Stimulated activated CD4-positive, alpha-beta T cell treated with anti-CD3 and anti-CD28 coated beads, Interleukin-2, amount 100 ng/mL, for 4 hours (primary cell): ENCODE results near the gene THSD4.

Experiments
- DNase-seq: peaks from one replicate; pipeline ENCODE4 v3.0.0-alpha.2; 2020; ENCODE audit warnings: low read depth

Gene THSD4

DNA sequence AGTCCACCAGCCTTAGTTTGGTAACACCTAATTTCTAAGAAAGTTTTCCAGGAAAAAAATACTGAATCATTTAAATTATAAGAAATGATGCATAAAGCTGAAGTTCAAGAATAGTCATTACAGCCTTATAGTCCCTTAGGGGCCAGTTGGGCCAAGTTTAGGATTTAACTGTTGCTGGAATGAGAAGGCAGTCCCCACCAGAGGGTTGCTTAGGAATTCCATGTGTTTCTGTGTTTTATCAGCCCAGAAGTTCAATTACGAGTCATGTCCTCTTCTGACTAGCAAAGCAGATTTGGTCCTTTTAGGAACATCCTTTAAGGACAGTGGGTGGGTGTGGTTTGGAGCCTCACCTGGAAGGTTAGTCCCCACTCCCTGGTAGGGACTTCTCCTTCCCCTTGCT is 638.1 kb downstream of the THSD4 start:
- DNase-seq = no peak

DNA sequence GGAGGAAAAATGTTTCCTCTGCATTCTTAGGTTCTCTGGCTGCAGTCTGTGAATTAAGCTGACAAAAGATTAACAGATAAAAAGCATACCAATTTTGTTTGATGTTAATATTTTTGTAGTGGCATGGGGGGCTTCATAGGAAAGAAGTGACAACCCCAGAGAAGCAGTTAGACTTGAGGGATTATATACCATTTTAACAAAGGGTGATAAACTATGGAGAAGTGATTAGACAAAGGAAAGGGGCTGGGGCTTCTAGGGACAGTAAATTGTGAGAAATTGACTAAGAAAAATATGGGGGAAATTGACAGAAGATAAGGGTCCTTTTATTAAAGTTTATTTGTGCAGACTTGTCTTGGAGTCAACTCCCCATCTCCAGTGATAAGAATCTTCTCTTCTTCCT is 639.4 kb downstream of the THSD4 start:
- no peak for DNase-seq

DNA sequence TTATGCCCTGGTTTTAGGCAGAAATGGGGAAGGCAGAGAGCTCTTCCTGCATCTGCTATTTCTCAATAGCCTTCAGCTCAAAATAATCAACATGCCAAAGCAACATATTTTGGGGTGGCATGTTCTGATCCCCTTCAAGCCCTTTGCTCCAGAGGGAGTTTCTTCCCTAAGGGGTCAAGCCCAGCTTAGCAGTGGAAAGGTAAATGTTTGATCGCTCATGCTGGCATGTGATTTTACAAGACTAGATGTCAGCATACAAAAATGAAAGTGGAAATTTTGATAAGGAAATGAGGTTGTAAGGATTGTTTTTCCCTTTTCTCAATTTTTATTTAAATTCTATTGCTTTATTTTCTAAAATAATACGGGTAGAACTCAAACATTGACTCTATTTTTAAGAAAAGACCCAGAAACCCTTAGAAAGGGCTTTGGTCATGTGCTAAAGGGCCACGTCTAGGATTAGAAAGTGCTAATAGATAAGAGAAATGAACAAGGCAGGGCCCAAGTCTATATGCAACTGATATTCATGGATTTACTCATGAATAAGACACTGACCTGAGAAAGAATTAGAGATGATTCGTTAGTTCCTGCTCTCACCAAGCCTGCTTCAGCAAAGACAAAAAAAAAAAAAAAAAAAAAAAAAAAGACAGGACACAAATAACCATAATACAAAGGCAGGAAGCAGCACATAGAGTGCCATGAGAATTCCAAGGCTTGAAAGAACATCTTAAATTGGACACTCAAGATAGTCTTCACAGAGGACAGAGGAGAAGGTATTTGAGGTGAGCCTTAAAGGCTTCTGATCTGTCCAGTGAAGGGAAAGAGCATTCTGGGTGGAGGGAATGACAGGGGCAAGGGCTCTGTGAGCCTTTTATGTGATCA is 640.1 kb downstream of the THSD4 start:
- no peak for DNase-seq

DNA sequence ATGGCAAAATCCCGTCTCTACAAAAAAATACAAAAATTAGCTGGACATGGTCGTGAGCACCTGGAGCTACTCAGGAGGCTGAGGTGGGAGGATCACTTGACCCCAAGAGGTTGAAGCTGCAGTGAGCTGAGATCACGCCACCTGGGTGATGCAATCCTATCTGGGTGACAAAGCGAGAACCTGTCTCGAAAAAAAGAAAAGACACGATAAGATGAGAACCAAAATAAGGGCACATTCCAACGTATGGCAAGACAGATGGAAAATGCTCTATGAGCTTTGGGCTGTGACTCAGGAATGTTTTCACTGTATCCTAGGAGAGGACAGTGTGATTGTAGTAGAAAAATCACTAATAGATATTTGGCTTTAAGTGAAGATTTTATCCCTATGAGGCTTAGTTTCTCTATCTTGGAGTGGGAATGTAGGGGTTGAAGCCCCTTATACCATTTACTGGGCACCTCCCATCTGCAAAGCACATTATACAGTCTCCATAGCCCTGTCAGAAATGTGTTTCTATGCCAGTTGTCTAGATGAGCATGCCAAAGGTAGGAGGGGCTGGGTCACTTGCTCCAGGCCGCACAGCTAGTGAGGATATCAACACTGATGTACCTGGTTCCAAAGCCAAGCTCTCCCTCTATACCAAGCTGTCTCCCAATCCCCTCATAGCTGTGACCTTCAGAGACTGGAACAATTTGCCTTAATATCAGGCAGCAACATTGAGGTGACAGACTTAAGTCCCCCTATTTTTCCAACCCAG is 641.5 kb downstream of the THSD4 start:
- no peak for DNase-seq

DNA sequence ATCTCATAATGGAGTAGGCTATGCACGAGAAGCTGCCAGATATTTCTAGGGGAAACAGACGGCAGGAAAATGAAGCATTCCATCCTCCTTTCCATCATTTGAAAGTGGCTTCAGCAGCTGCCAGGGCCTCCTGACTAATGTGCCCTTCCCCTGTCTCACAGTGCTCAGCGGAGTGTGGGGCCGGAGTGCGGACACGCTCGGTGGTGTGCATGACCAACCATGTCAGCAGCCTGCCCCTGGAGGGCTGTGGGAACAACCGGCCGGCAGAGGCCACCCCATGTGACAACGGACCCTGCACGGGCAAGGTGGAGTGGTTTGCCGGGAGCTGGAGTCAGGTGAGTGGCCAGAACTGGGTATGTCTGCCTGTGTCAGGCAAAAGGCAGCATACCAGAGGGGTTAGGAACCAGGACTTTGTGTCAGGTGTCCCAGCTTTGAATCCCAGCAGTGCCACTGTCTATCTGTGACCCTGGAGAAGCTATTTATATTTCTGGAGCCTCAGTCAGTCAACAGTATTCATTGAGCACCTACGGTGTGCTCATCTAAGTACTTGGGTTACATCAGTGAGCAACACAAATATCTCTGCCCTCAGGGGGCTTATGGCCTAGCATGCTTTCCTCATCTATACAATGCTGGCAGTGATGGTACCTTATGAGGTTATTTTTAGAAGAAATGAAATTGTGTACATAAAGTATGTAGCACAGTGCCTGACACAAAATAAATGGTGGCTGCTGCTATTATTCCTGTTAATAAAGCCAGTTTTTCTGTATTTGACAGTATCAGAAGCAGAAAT is 642.7 kb downstream of the THSD4 start:
- no peak for DNase-seq

DNA sequence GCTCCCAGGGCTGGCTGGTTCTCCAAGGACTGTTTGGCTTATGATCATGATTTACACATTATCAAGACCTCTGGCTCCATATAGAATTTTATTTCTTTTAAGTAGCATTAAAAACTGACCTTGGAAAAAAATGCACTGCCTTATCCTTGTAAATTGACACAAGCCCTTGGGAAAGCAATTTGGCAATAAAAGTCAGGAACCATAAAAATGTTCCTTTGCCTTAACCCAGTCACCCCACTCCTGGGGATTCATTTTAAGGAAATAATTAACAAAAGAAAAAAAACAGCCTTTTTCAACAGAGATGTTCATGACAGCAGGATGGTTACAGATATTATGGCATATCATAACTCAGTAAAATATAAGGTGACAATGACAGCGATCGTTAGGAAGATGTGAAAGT is 643.4 kb downstream of the THSD4 start:
- DNase-seq = no peak

DNA sequence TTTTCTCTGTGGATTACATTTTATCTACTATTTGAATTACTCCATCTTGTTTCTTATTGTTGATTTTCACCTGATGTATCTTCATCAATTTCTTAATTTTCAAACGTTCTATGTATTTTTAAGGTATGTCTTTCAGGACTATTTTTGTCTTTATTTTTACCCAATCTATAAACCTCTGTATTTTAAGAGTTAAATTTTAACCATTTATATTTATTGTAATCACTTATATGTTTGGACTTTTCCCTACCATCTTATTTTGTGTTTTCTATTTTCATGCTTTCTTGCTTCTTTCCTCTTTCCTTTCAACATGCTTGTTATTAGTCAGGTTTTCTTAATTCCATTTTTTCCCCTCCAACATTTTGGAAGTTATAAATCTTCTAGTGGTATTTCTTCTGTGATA is 645.6 kb downstream of the THSD4 start:
- DNase-seq = no peak

DNA sequence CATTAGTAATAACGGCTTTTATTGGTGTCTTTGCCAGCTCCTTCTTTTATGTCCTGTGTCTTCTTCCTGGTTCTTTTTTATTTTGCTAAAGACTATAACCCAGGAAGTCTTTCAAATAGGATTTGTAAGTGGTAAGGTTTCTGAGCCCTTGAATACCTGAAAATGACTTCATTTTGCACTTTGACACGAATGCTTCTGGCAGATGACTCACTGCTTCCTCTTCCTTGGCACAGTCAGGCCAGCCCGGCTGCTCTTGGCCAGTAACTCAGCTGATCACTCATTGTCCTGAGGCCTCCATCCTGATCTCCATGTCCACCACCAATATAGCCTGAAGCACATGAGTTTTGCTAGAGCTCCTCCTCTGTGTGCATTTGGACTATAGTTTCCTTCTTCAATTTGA is 646.4 kb downstream of the THSD4 start:
- no peak for DNase-seq

DNA sequence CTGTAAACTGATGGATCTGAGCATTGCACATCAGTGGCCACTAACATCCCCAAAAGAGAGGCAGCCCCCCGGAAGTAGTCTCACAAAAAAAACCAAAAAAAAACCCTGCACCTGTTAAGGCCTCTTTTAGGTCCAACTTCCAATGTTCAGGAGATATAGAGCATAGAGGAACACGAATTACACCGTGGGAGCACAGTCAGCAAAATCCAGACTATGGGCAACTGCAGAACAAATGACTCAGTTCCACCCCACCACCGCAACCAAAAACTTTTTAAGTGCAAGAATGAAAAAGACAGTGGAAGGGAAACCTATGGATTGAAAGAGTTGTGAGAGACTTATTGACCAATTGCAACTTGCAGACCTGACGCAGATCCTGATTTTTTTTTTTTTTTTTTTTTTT is 652.9 kb downstream of the THSD4 start:
- no peak for DNase-seq

DNA sequence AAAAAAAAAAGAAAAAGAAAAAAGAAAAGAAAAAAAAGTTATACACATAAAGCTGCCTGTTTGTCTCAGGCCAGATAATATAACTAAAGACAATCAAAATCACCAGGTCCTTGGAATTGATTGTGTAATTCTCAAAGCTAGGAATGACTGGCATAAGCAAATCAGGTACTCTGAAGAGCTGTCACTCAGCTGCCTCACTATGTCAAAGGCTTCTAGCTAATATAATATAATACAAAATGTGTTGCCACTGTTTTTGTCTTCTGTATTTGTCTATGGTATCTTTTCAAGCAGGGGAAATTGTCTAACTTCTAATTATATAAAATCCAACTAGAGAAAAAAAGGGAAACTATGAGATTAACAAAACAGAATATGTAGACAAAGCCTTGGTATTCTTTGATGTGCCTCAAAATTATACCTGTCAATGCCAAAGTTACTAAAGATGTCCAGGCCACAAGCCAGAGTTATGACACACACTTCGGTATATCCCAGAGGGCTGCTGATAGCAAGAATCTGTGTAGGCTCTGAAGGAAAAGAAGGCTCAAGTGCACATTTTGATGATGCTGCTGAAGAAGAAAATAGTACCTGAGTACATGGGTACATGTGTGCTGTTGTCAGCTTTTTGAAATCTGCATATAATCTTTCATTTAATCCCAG is 658.1 kb downstream of the THSD4 start:
- DNase-seq = no peak

DNA sequence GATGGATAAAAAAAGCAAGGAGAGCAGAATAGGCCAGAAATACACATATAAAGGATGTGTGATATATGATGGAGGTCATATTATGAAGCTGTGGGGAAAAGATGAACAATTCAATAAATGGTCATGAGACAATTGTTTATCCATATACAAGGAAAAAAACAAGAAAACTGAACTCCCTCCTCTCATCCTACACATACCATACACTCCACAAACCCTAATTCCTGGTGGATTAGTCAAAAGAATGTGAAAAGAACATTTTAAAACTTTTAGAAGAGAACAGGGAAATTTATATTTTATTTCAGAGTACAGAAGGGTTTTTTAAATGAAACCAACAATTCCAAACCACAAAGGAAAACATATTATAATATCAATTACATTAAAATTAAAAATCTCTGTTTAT is 660.6 kb downstream of the THSD4 start:
- DNase-seq = no peak

DNA sequence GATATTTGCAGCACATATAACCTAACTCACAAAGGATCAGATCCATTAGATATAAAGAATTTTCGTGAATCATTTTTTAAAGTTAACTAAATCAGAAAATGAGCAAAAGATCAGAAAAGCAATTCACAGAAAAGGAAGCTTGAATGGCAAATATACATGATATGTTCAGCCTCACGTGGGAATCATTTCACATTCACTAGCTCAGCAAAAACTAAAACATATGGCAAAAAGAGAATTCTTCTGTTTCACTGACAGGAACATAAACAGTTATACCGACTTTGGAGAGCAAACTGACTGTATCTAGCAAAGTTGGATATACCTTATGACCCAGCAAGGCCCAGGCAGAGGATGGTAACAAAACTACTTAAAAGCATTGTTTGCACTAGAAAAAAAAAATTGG is 661.0 kb downstream of the THSD4 start:
- no peak for DNase-seq

DNA sequence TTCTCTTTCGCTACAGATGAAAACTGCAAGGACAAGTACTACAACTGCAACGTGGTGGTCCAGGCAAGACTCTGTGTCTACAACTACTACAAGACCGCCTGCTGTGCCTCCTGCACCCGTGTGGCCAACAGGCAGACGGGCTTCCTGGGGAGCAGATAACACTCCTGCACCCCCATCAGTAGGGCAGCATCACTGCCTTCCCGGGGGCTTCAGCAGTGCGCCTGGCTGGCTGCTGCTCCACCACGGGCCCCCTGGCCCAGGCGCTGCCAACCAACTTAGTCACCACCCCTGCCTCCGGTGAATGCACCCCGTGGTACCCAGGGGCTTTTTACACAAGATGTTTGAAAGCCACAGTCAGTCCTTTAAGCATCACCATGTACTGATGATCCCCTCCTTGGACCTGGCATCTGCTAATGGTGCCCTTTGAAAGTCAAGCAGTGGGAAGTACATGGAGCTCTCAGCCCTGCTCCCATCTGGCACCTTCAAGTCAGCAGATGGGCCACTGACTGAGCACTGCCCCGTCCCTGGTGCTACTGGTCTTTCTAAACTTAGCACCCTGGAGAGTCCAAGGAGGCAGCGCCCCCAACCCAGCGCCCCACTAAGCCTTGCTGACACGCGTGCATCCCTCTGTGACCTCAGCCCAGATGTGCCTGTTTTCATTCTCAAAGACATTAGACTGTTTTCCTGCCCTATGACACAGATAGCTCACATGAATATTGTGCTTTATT is 662.1 kb downstream of the THSD4 start:
- no peak for DNase-seq

DNA sequence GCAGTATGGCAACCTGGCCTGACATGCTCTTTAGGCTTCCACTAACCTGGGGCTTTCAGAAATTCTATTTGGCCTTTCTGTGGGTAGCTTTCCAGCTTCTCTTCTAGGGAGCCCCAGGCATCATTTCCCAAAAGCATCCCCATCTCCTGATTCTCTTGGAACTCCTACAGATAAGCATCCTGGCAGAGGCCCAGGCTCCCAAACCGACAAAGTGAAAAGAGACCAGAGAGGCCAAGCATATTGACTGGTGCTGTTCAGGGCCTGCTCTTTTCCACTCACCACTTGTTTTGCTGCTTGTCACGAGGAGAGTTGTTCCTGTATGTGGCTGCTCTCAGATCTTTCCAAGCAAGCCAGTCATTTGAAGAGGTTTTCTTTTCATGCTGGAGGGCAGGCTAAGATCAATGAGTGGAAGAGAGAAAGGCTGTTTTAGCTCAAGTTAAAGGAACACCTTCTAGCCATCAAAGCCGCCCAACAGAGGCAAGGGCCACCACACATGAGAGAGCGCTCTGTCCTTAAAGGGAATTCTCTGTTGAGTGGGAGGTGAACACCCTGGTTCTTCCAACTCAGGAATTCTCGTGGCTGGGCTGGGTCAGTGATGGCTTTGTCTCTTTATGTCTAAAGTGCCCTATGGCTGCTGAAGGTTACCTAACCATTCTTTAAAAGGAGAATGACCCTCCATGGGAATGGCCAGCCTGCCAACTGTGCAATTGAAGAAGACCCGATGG is 664.0 kb downstream of the THSD4 start:
- DNase-seq = no peak

DNA sequence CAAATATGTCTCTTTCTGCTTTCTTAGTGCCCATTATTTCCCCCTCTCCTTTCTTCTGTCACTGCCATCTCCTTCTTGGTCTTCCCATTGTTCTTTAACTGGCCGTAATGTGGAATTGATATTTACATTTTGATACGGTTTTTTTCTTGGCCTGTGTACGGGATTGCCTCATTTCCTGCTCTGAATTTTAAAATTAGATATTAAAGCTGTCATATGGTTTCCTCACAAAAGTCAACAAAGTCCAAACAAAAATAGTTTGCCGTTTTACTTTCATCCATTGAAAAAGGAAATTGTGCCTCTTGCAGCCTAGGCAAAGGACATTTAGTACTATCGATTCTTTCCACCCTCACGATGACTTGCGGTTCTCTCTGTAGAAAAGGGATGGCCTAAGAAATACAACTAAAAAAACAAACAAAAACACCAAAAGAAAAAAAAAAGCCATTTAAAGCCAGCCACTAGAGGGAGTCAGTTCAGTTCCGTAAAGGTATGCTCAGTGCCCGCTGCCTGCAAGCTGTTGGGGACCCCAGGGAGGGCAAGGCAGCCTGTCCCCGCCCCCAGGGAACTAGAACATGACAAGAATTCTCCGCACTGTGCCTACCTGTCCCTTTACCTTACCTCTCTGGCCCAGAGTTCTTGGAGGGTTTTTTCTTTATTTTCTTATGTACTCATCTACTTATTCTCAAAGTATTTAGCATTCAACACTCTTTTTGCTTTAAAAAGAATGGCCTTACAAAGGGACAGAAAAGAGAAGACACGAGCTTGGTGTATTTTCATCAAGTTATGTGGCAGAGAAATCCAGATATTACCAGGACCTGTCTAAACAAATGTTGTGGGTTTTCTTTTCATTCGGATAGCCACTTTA is 665.1 kb downstream of the THSD4 start:
- DNase-seq = peak; percentile 13

DNA sequence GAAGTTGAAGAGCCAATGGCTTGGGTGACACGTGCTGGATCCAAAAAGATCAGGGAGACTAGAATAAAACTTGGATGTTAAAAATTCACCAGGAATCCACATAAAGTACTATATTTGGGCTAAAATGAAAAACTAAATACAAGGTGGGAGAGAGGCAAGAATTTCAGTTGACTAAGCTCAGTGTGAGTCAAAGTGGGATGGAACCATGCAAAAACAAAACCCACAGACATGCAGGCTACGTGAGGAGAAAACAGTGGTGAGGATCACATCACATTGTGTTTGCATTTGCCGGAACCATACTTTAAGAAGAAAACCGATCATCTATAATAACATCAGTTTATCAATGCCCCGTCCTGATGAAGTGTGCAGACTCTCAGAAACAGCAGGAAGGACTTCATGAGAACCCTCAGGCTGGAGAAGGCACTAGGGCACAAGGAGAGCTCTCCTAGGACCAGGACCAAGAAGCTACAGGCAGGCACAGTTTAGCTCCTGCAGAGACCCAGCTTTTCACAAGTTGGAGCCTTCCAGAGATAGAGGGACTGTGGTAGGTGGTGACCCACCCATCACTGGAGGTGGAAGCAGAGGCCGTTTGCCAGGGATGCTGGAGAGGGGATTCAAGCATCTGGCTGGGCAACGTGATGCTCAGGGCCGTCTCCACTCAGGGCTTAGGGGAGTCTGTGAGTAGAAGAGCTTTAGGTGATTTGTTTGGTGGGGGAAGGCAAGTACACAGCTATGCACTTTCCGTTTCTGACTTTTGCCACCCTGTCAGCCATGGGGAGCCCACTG is 666.1 kb downstream of the THSD4 start:
- DNase-seq = no peak

DNA sequence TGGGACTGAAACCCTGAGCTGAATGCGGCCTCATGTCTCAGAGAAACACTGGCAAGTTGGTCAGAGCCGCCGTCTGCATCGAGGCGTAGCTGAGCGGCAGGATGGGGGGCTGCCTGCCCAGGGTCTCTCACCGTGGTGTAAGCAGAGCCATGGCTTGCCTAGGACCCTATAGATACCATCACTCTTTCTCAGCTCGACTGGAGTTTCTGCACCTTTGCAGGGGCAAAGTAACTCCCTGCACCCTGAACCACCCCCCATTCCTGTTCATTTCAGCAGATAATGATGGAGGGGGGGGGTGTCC is 666.6 kb downstream of the THSD4 start:
- DNase-seq = no peak

DNA sequence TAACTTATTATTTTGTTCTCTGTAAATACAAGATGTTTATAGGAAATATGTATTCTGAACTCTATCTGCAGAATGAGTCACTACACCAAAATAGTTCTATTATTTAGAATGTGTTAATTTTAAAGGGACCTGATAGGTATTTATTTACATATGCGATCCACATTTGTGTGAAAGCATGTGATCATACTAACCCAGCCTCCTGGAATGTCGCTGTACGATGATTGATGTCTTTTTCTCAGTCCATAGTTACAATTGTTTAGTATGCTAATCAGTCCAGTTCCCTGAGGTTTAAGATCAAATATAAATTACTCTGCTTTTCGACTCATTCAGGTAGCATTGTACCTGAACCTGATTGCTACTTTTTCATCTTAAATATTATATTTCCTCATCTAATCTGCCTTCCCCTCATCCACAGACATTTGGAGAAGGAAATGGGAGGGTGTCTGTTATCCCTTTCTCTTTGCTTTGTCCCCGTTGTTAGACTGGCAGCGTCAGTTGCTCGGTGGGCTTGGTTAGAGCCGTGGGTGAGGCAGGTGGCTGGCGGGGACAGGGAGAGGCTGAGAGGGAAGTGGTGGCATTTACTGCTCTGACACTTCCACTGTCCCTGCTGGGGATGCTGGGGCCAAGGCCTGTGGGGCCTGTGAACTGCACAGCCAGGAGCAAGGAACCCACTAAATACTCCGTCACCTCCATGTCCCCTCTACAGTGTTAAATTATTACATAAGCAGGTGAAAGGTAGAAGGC is 667.3 kb downstream of the THSD4 start:
- DNase-seq = no peak

DNA sequence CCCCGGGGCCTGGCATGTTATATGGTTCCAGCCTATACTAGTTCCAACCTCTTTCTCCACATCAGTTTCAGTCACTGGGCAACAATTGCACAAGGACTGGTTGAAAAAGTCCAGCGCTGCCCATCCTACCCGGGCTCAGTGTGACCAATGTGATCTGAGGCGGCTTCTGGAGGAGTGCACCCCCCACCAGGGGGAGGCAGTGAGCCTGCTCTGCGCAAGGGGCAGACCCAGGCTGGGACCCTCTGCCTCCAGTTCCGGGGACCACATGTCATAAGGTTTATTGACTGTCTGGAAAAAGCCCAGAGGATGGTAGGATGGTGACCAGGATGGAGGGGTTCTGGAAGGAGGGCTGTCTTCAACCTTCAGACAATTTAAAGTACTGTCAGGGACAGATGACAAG is 669.4 kb downstream of the THSD4 start:
- DNase-seq = no peak
